ENCODE data around the gene TMEM187.

Gene TMEM187

GRCh38 chrX:153935326-153935851, 37.2 kb upstream of the TMEM187 start:
- no peak for DNase-seq

- no peak for DNase-seq
Observed at GRCh38 chrX:153937056-153937455, 35.5 kb upstream of the TMEM187 start.

GRCh38 chrX:153938226-153938786, 34.2 kb upstream of the TMEM187 start:
- peak in 1 of 2 experiments; percentile 46 for DNase-seq

GRCh38 chrX:153939573-153939972, 33.0 kb upstream of the TMEM187 start:
- no peak for DNase-seq

GRCh38 chrX:153941336-153942252, 31.0 kb upstream of the TMEM187 start:
- no peak for DNase-seq

- DNase-seq: peak in 1 of 2 experiments; percentile 53
Observed at GRCh38 chrX:153944140-153944799, 28.3 kb upstream of the TMEM187 start, which contains the start of gene RENBP. Gene RENBP, minus strand, starts transcription at chrX:153944643. Its CDS starts 33 bp downstream, at chrX:153944610.

GRCh38 chrX:153944800-153945150, 27.8 kb upstream of the TMEM187 start:
- DNase-seq: no peak

- no peak for DNase-seq
Observed at GRCh38 chrX:153945956-153946943, 26.3 kb upstream of the TMEM187 start.

GRCh38 chrX:153947009-153947769, 25.4 kb upstream of the TMEM187 start:
- DNase-seq: peak; percentile 89

- DNase-seq: no peak
Observed at GRCh38 chrX:153948002-153948466, 24.5 kb upstream of the TMEM187 start.

GRCh38 chrX:153948847-153949805, 23.4 kb upstream of the TMEM187 start:
- no peak for DNase-seq

- no peak for DNase-seq
Observed at GRCh38 chrX:153950127-153950526, 22.4 kb upstream of the TMEM187 start.

- no peak for DNase-seq
Observed at GRCh38 chrX:153951683-153952372, 20.7 kb upstream of the TMEM187 start.

GRCh38 chrX:153952373-153953026, 20.1 kb upstream of the TMEM187 start:
- DNase-seq: no peak

GRCh38 chrX:153953342-153953830, 19.2 kb upstream of the TMEM187 start:
- peak; percentile 92 to 93 for DNase-seq

GRCh38 chrX:153953892-153954557, 18.5 kb upstream of the TMEM187 start:
- DNase-seq: no peak

GRCh38 chrX:153954558-153955227, 17.9 kb upstream of the TMEM187 start:
- no peak for DNase-seq
